NCI-H146 (cell line): ENCODE measurements around the gene ASAP3.
"Not testable (repeated sequence)": the region's sequence is repeated elsewhere in the genome, so short reads cannot be mapped to it uniquely, and the experiment has no call there.

ENCODE experiments used
- DNase-seq: peaks from one replicate; lab custom pipeline; 2025; lab: John Stamatoyannopoulos, UW

Gene ASAP3

GRCh38 chr1:23514111-23514679, 30.2 kb upstream of the ASAP3 start:
- no peak for DNase-seq

GRCh38 chr1:23509896-23510295, 25.9 kb upstream of the ASAP3 start:
- DNase-seq, result no peak

GRCh38 chr1:23506376-23507107, 22.6 kb upstream of the ASAP3 start:
- no peak for DNase-seq

- DNase-seq, result no peak
Measured at GRCh38 chr1:23505851-23506250, 21.9 kb upstream of the ASAP3 start.

GRCh38 chr1:23504156-23504555, 20.2 kb upstream of the ASAP3 start:
- not testable (repeated sequence) for DNase-seq

GRCh38 chr1:23502951-23503350, 19.0 kb upstream of the ASAP3 start:
- DNase-seq, result no peak

GRCh38 chr1:23500466-23500865, 16.5 kb upstream of the ASAP3 start:
- DNase-seq, result no peak

GRCh38 chr1:23497777-23498439, 13.9 kb upstream of the ASAP3 start:
- DNase-seq, result no peak

- no peak for DNase-seq
Measured at GRCh38 chr1:23496490-23497181, 12.7 kb upstream of the ASAP3 start.

GRCh38 chr1:23494836-23495235, 10.9 kb upstream of the ASAP3 start:
- not testable (repeated sequence) for DNase-seq

GRCh38 chr1:23492776-23493175, 8.8 kb upstream of the ASAP3 start:
- DNase-seq, result not testable (repeated sequence)

GRCh38 chr1:23492132-23492720, 8.2 kb upstream of the ASAP3 start:
- DNase-seq, result no peak

GRCh38 chr1:23489842-23490241, 5.9 kb upstream of the ASAP3 start:
- DNase-seq, result no peak

- no peak for DNase-seq
Measured at GRCh38 chr1:23485002-23485332, 988 bp upstream of the ASAP3 start.

- peak; percentile 86 for DNase-seq
Measured at GRCh38 chr1:23484253-23485001, 448 bp upstream of the ASAP3 start.

- no peak for DNase-seq
Measured at GRCh38 chr1:23481904-23482303, 2.1 kb downstream of the ASAP3 start.

- DNase-seq, result no peak
Measured at GRCh38 chr1:23481026-23481597, 2.9 kb downstream of the ASAP3 start.

GRCh38 chr1:23480187-23481025, 3.6 kb downstream of the ASAP3 start:
- no peak for DNase-seq

GRCh38 chr1:23479666-23479941, 4.4 kb downstream of the ASAP3 start:
- no peak for DNase-seq

GRCh38 chr1:23478896-23479665, 4.9 kb downstream of the ASAP3 start:
- DNase-seq, result no peak
